Measurements from ENCODE around the gene CHST15.
"Not testable (repeated sequence)": the region's sequence is repeated elsewhere in the genome, so short reads cannot be mapped to it uniquely, and the experiment has no call there.

Gene CHST15

GRCh38 chr10:124123156-124123555, 29.8 kb upstream of the CHST15 start:
- DNase-seq: no peak

GRCh38 chr10:124122211-124122610, 28.8 kb upstream of the CHST15 start:
- DNase-seq: no peak

GRCh38 chr10:124120410-124121061, 27.1 kb upstream of the CHST15 start:
- DNase-seq: no peak

GRCh38 chr10:124119946-124120345, 26.5 kb upstream of the CHST15 start:
- DNase-seq: no peak

GRCh38 chr10:124119216-124119615, 25.8 kb upstream of the CHST15 start:
- DNase-seq: no peak

GRCh38 chr10:124117833-124118232, 24.4 kb upstream of the CHST15 start:
- DNase-seq: no peak

- no peak for DNase-seq
Observed at GRCh38 chr10:124117511-124117785, 24.1 kb upstream of the CHST15 start.

GRCh38 chr10:124116771-124117510, 23.5 kb upstream of the CHST15 start:
- DNase-seq: no peak

- no peak for DNase-seq
Observed at GRCh38 chr10:124114696-124115095, 21.3 kb upstream of the CHST15 start.

GRCh38 chr10:124112891-124113580, 19.6 kb upstream of the CHST15 start:
- DNase-seq: no peak

- DNase-seq: no peak
Observed at GRCh38 chr10:124110882-124111281, 17.5 kb upstream of the CHST15 start.

GRCh38 chr10:124109261-124109660, 15.9 kb upstream of the CHST15 start:
- DNase-seq: no peak

- no peak for DNase-seq
Observed at GRCh38 chr10:124107072-124107471, 13.7 kb upstream of the CHST15 start.

GRCh38 chr10:124106241-124106879, 13.0 kb upstream of the CHST15 start:
- no peak for DNase-seq

GRCh38 chr10:124105594-124105993, 12.2 kb upstream of the CHST15 start:
- no peak for DNase-seq

GRCh38 chr10:124105045-124105444, 11.6 kb upstream of the CHST15 start:
- DNase-seq: no peak

GRCh38 chr10:124104011-124104627, 10.7 kb upstream of the CHST15 start:
- no peak for DNase-seq

- DNase-seq: no peak
Observed at GRCh38 chr10:124101351-124101750, 8.0 kb upstream of the CHST15 start.

- DNase-seq: not testable (repeated sequence)
Observed at GRCh38 chr10:124100651-124101050, 7.3 kb upstream of the CHST15 start.

- DNase-seq: no peak
Observed at GRCh38 chr10:124100124-124100523, 6.7 kb upstream of the CHST15 start.

- no peak for DNase-seq
Observed at GRCh38 chr10:124099604-124100003, 6.2 kb upstream of the CHST15 start.

- no peak for DNase-seq
Observed at GRCh38 chr10:124098575-124098974, 5.2 kb upstream of the CHST15 start.

- no peak for DNase-seq
Observed at GRCh38 chr10:124097883-124098282, 4.5 kb upstream of the CHST15 start.
